Sigmoid colon (tissue), 3 donors: ENCODE data around the gene EPHA7.

Experiments used
- POLR2A ChIP-seq, 2 donors: fragments of 450-650 bp; IDR thresholded peaks; one replicate each; pipeline ENCODE4 v1.6.1; 2016; ENCODE audit warnings: antibody characterized with exemption in 2 of 2, mild to moderate bottlenecking in 2 of 2, moderate library complexity in 2 of 2
- TF ChIP-seq, protein P1 (sequence below), 4 experiments: fragments of 450-650 bp in 3 of 4; fragments of 200-600 bp in 1 of 4; IDR thresholded peaks; one replicate each; pipeline ENCODE4 v1.5.1; 2016 to 2019; ENCODE audit warnings: antibody characterized with exemption in 4 of 4, mild to moderate bottlenecking in 3 of 4, moderate library complexity in 2 of 4

DNA sequence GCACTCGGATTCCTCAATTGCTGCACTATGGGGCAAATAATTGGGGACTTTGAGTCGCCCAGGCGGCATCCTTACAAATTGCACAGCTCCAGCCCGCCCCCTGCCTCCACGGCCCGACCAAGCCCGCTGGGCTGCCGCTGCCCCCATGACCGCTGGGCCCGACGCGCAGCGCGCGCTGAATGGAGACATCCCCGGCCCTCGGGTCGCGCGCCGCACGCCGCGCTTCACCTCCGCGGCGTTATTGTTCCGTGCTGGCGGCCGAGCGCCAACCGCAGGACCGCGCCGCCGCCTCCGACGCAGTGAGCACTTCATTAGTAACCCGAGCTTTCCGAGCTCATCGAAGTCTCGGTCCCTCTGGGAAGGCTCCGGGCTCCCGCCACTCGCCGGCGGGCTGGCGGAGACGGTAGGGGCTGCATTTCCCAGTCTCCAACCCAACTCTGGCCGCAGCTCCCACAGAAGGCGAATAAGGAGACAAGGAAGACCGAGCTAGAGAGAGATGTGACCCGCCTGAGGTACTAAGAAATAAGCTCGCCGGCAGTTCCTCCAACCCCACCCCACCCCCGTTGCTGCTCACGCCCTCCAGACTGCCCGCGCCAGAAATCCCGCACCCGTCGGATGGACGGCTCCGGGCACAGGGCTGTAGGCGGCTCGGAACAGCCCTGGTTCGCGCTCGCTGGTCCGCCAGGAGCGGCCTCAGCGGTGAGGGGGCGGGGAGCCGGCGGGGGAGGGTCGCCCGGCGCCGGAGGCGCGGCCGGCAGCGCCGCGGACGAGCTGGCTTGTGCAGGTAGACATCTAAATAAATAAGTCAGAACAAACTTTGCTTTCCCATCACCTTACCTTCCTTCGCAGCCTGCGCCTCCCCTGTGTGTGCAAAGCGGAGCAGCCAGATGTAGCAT lies 703 bp downstream of the EPHA7 start:
- TF ChIP-seq, protein P1, sequence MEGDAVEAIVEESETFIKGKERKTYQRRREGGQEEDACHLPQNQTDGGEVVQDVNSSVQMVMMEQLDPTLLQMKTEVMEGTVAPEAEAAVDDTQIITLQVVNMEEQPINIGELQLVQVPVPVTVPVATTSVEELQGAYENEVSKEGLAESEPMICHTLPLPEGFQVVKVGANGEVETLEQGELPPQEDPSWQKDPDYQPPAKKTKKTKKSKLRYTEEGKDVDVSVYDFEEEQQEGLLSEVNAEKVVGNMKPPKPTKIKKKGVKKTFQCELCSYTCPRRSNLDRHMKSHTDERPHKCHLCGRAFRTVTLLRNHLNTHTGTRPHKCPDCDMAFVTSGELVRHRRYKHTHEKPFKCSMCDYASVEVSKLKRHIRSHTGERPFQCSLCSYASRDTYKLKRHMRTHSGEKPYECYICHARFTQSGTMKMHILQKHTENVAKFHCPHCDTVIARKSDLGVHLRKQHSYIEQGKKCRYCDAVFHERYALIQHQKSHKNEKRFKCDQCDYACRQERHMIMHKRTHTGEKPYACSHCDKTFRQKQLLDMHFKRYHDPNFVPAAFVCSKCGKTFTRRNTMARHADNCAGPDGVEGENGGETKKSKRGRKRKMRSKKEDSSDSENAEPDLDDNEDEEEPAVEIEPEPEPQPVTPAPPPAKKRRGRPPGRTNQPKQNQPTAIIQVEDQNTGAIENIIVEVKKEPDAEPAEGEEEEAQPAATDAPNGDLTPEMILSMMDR (IDR thresholded peaks at IDR 0.05): no peak
- TF ChIP-seq POLR2A (IDR thresholded peaks at IDR 0.05): no peak
